Fibroblast of lung (primary cell): ENCODE results near the gene CMBL. TPM values are rescaled to one million over a fixed set of nuclear protein-coding genes. Genes with fewer than 3 reads are reported as not detected.
"Not testable (repeated sequence)": the region's sequence is repeated elsewhere in the genome, so short reads cannot be mapped to it uniquely, and the experiment has no call there.

Experiments
- DNase-seq, 2 donors: peaks; one replicate each; pipeline versions ENCODE4 v3.0.0 to v3.0.0-alpha.2; 2010; ENCODE audit warnings: low read depth in 2 of 2
- H2AFZ ChIP-seq: 2 replicates; pipeline ENCODE4 v1.5.1; 2012; ENCODE audit warnings: low read length, control low read depth, inconsistent platforms
- H3K27ac ChIP-seq: 2 replicates; pipeline ENCODE4 v1.5.1; 2011; ENCODE audit warnings: low read length, control low read depth; ENCODE audit not compliant: insufficient read depth
- H3K27me3 ChIP-seq: 2 replicates; pipeline ENCODE4 v1.5.1; 2011; ENCODE audit warnings: mild to moderate bottlenecking, low read length; ENCODE audit not compliant: control insufficient read depth, insufficient read depth
- H3K36me3 ChIP-seq: 2 replicates; pipeline ENCODE4 v1.5.1; 2011; ENCODE audit warnings: low read length; ENCODE audit not compliant: control insufficient read depth, insufficient read depth
- H3K4me1 ChIP-seq: 2 replicates; pipeline ENCODE4 v1.5.1; 2011; ENCODE audit warnings: low read length; ENCODE audit not compliant: control insufficient read depth, insufficient read depth; ENCODE audit errors: extremely low read depth
- H3K4me2 ChIP-seq: 2 replicates; pipeline ENCODE4 v1.5.1; 2011; ENCODE audit warnings: low read length, control low read depth; ENCODE audit not compliant: insufficient read depth; ENCODE audit errors: extremely low read depth
- H3K4me3 ChIP-seq, 4 experiments: fragments of 200-600 bp in 1 of 4; sonication (generic) in 1 of 4; replicated peaks in 1 of 4; 2 replicates each; pipeline ENCODE4 v1.5.1; 2011 to 2016; ENCODE audit warnings: low read length in 4 of 4, low read depth in 3 of 4, mild to moderate bottlenecking in 3 of 4, control low read depth in 2 of 4, inconsistent platforms in 1 of 4, mixed read lengths in 1 of 4; ENCODE audit not compliant: insufficient read depth in 1 of 4; ENCODE audit errors: control extremely low read depth in 1 of 4
- H3K79me2 ChIP-seq: 2 replicates; pipeline ENCODE4 v1.5.1; 2012; ENCODE audit warnings: mild to moderate bottlenecking, low read length, inconsistent platforms; ENCODE audit not compliant: control insufficient read depth, insufficient read depth
- H3K9ac ChIP-seq: 2 replicates; pipeline ENCODE4 v1.5.1; 2011; ENCODE audit warnings: mild to moderate bottlenecking, low read length, control low read depth; ENCODE audit not compliant: insufficient read depth
- H3K9me3 ChIP-seq: 2 replicates; pipeline ENCODE4 v1.5.1; 2012; ENCODE audit warnings: low read depth, low read length; ENCODE audit not compliant: control insufficient read depth, insufficient read depth
- H4K20me1 ChIP-seq: 2 replicates; pipeline ENCODE4 v1.5.1; 2011; ENCODE audit warnings: low read length; ENCODE audit not compliant: control insufficient read depth, insufficient read depth; ENCODE audit errors: extremely low read depth
- CTCF ChIP-seq, 2 donors: IDR thresholded peaks in 1 of 2; conservative IDR thresholded peaks in 1 of 2; 1 replicate in 1 of 2; 2 replicates in 1 of 2; pipeline ENCODE4 v1.5.1; 2011 to 2012; ENCODE audit warnings: low read length in 2 of 2, control low read depth in 1 of 2, inconsistent platforms in 1 of 2, low read depth in 1 of 2, mild to moderate bottlenecking in 1 of 2
- EZH2 ChIP-seq: IDR thresholded peaks from 2 replicates; pipeline ENCODE4 v1.5.1; 2012; ENCODE audit warnings: low read length, control low read depth, mild to moderate bottlenecking; ENCODE audit errors: missing control alignments
- polyA plus RNA-seq, 2 donors: library from polyadenylated mRNA; depleted of rRNA in 1 of 2; stranded (reverse) in 1 of 2; unstranded in 1 of 2; fragments of >200 nt; gene quantifications; 2 replicates each; pipeline ENCODE4 v1.2.1, GENCODE V29; 2011 to 2012; ENCODE audit warnings: missing spikeins in 1 of 2
- total RNA-seq: library from RNA; depleted of rRNA; stranded (reverse); fragments of >200 nt; gene quantifications from 2 replicates; pipeline ENCODE4 v1.2.1, GENCODE V29; 2014

The CMBL gene
- total and polyA plus RNA-seq, 2 donors (not counting 1 experiment from before 2014, with no cell fraction given) = 18.6 to 20.8 TPM

GRCh38 chr5:10249948-10250805, 57.5 kb downstream of the CMBL start, which contains the start of gene CCT5:
CCT5 (plus strand) TSS chr5:10250280; CDS start chr5:10250341, 61 bp downstream.
- peaks cover 69% of the 10 kb centered on the region for H3K79me2 ChIP-seq
- peak within 1 kb of the TSS; percentile 99 for H3K27ac ChIP-seq
- H4K20me1 ChIP-seq = peaks cover 4% of the 10 kb centered on the region
- no peaks in the 10 kb centered on the region for H3K9me3 ChIP-seq
- no peaks in the 10 kb centered on the region for H3K27me3 ChIP-seq
- peak within 1 kb of the TSS; percentile 94 for H3K9ac ChIP-seq
- H3K36me3 ChIP-seq = peaks cover 2% of the 10 kb centered on the region
- TF ChIP-seq CTCF (conservative IDR thresholded peaks at IDR 0.05 in 1 of 2, IDR thresholded peaks at IDR 0.05 in 1 of 2; ENCODE audit: low read depth in 1 of 2, low read length in 2 of 2) (no peak), EZH2 (no peak)
- H3K4me2 ChIP-seq = peak within 1 kb of the TSS; percentile 96
- peaks cover 9% of the 10 kb centered on the region for H3K4me1 ChIP-seq
- H3K4me3 ChIP-seq = peak within 1 kb of the TSS; percentile 93 to 100 (median 98)
- H2AFZ ChIP-seq = peak within 1 kb of the TSS; percentile 98
- DNase-seq = peak; percentile 99 to 100

- H3K79me2 ChIP-seq = peaks cover 53% of the 10 kb centered on the region
- H3K4me3 ChIP-seq = peak overlapping the region; percentile 70 to 98 (median 96)
- peak overlapping the region; percentile 20 for H3K9ac ChIP-seq
- TF ChIP-seq CTCF (conservative IDR thresholded peaks at IDR 0.05 in 1 of 2, IDR thresholded peaks at IDR 0.05 in 1 of 2; ENCODE audit: low read depth in 1 of 2, low read length in 2 of 2) (no peak), EZH2 (no peak)
- no peaks in the 10 kb centered on the region for H3K27me3 ChIP-seq
- H3K4me1 ChIP-seq = peaks cover 9% of the 10 kb centered on the region
- peak overlapping the region; percentile 87 for H3K4me2 ChIP-seq
- DNase-seq = no peak
- H4K20me1 ChIP-seq = peaks cover 4% of the 10 kb centered on the region
- H3K9me3 ChIP-seq = no peaks in the 10 kb centered on the region
- peaks cover 2% of the 10 kb centered on the region for H3K36me3 ChIP-seq
- H2AFZ ChIP-seq = peak overlapping the region; percentile 8
- peak overlapping the region; percentile 99 for H3K27ac ChIP-seq
Observed at GRCh38 chr5:10248378-10249260, 59.1 kb downstream of the CMBL start.

GRCh38 chr5:10247217-10247616, 60.5 kb downstream of the CMBL start:
- not testable (repeated sequence) for H3K4me2 ChIP-seq, H3K36me3 ChIP-seq, H4K20me1 ChIP-seq, H3K9ac ChIP-seq, DNase-seq, H3K9me3 ChIP-seq, H3K4me1 ChIP-seq, H3K4me3 ChIP-seq, H2AFZ ChIP-seq, H3K27ac ChIP-seq, H3K27me3 ChIP-seq
- peaks cover 39% of the 10 kb centered on the region for H3K79me2 ChIP-seq
